Tongue (tissue), 2 donors: ENCODE data around the gene CACNA2D2. TPM values are rescaled to one million over a fixed set of nuclear protein-coding genes. Genes with fewer than 3 reads are reported as not detected.
"Not testable (repeated sequence)": the region's sequence is repeated elsewhere in the genome, so short reads cannot be mapped to it uniquely, and the experiment has no call there.

Source experiments
- DNase-seq: peaks from one replicate; pipeline ENCODE4 v3.0.0-alpha.2; 2015
- total RNA-seq: library from RNA; depleted of rRNA; stranded (reverse); fragments of >200 nt; gene quantifications from one replicate; pipeline ENCODE4 v1.2.3, GENCODE V29; 2014

Gene CACNA2D2
- total RNA-seq, 1 donor from 2014 or later: 4.3 TPM

DNA sequence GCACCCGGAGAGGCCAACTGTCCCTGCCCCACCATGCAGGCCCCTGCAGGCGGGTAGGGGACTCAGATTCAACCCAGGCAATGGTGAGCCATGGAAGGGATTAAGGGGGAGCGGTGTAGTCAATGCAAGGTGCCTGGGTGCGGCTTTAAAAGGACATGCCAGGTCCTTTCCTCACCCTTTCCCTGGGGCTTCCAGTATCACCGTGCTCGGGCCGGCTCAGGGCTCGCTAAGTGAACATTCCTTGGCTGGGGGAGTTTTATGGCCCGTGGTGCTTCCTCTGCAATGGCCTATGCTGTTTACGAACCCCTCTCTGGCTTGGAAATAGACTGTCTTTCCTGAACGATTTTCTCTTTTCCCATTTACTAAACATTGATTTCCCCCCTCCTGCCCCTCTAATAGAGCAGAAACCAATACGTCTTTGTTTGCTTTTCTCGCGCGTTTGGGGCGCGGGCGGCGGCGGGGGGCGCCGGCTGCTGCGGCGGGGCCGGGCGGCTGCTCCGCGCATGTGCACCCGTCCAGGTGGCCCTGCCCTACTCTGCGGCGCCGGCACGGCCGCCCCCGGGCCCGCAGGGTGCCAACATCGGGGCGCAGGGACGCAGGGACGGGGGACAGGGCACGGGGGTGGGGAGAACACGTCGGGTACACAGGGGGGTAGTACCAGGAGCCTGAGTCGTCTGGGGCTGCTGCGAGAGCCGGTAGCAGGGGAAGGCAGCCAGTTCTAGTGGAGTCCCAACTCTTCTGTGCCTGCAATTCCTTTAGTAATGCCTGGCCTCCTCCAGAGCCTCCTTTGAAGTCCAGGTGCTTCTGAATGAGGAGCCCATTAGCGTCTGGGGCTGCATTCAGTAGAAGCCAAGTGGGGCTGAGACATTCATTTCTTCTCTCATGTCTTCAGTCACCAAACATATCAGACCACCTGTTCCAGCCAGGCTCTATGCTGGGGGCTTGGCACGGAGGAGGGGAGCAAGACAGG is 26.9 kb upstream of the CACNA2D2 start:
- no peak for DNase-seq

DNA sequence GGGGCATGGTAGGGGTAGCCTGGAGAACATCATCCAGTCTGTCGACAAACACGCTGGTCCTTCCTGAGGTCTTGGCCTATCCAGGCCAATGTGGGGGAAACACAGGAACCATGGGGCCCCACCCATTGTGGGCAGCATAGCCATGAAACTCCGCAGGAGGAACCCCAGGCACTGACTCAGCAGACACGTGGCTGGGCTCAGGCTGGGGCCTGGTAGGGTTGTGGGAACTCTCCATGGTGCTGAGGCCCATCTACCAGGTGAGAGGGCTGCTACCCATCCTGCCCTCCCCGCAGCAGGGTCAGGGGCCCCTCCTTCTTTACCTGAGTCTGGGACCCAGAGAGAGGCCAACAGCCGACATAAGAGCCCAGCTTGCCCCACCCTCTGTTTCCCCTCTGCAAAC is 22.6 kb upstream of the CACNA2D2 start:
- DNase-seq: peak; percentile 74

- DNase-seq: no peak
Measured at GRCh38 chr3:50525191-50525910, 21.9 kb upstream of the CACNA2D2 start.

DNA sequence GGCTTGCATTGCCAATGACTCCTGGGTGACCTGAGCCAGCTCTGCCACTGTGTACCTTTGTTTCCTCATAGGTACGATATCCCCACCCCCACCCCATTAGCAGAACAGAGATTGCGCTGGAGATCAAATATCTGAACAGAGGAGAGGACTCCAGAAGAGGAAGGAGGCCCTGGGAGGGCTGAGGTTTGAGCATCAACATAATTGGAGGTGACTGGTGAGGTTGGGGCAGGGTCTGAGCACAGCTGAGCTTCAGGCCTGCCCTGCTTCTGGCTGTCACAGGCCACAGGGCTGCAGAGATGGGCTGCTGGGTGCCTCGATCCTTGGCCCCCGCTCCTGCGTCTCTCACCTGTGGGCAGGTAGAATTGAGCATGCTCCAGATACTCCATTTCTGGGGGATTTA is 21.3 kb upstream of the CACNA2D2 start:
- no peak for DNase-seq

GRCh38 chr3:50523279-50523811 is 19.9 kb upstream of the CACNA2D2 start:
- no peak for DNase-seq

DNA sequence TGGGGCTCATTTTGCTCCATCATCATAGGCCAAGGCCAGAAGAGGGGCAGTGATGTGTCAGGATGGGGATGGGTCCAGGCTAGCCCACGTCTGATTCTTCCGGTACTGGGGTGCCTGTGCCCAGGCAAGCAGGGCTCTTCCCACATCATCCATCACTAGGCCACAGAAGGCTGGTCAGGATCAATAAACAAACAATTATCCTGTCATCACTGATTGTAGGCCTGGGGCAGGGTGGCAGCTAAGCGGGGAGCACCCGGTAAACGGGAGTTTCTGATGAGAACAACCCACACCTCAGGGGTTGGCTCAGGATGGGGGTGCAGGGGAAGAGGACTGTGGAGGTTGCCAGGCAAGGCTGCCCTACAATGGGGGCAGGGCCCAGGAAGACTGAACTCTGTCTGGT is 18.1 kb upstream of the CACNA2D2 start:
- DNase-seq: no peak

DNA sequence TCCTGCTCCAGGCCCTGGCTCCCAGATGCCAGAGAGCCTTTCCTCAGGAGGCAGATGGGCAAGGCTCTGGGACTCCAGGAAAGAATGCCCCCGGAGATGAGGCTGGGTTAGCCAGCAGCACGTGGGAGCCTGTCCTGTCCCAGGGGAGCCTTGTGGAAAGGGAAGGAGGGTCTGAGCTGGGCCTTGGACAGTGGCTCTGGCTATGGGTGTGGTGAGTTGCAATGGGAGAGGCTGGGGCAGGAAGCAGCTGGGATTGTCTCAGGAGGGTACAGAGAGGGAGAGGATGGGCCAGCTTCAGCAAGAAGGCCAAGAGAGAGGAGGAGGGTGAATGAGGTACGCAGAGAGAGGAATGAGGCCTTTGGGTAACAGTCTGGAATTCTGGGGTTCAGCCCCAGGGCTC is 17.4 kb upstream of the CACNA2D2 start:
- DNase-seq: no peak

GRCh38 chr3:50519471-50520089 is 16.1 kb upstream of the CACNA2D2 start:
- DNase-seq: peak; percentile 70

GRCh38 chr3:50518436-50518835 is 15.0 kb upstream of the CACNA2D2 start:
- no peak for DNase-seq

- DNase-seq: no peak
Measured at GRCh38 chr3:50517721-50518206, 14.3 kb upstream of the CACNA2D2 start.

- DNase-seq: peak; percentile 60
Measured at GRCh38 chr3:50516440-50516871, 13.0 kb upstream of the CACNA2D2 start.

GRCh38 chr3:50515565-50516439 is 12.4 kb upstream of the CACNA2D2 start:
- peak; percentile 94 for DNase-seq

GRCh38 chr3:50512908-50513307 is 9.5 kb upstream of the CACNA2D2 start:
- not testable (repeated sequence) for DNase-seq

DNA sequence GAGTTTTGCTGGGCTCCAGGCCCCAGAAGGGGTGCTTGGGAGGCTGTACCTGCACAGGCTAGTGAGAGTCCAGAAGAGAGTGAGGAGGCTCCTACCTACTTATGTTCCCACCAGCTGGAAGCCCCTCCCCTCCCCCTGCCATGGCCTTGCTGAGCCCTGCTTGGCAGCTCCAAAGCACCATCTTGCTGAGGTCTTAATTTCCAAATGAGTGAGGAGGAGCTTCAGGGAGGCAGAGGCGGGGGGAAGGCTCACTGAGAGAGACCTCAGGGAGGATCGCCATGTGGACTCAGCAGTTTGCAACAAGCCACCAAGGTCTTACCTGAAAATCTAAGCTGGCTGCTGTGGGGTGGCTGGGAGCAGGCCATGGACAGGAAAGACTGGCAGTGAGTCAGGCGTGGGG is 8.7 kb upstream of the CACNA2D2 start:
- DNase-seq: peak; percentile 44

DNA sequence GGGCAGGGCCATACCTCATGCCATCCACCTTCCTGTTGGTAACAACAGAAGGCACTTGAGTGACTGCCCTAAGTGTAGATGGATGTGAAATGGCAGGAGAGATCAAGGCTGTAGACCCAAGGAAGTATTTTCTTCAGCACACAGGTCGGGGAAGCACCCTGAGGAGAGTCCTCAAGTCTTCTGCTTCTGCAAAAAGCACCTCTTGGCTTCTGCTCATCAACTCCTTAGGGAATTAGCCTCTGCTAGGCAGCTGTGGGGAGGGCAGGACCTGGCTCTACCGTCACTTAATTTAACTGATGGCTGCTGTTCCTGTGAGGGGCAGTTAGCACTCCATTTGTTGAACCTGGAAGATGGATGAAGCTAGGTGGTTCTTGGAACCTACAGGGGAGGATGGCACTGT is 6.9 kb upstream of the CACNA2D2 start:
- DNase-seq: no peak

- DNase-seq: no peak
Measured at GRCh38 chr3:50509715-50510114, 6.3 kb upstream of the CACNA2D2 start.

DNA sequence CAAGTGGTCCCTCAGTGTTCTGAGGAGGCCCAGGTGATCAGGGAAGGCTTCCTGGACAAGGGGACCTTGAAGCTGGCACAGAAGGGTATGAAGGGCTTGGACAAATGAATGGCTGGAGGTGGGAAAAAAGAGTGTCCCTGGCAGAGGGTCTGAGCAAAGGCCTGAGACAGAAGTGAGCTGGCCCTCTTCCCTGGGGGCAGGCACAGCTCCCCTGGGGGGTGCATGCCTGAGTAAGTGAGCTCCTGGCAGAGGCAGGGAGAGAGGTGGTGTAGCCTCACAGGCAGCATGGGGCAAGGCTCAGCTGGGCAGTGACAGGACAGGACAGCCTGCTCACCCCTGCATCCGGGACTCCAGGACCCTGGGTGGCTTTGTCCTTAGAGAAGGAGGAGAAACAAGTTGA is 5.4 kb upstream of the CACNA2D2 start:
- no peak for DNase-seq

GRCh38 chr3:50506169-50506568 is 2.7 kb upstream of the CACNA2D2 start:
- DNase-seq: no peak

- no peak for DNase-seq
Measured at GRCh38 chr3:50504681-50505080, 1.2 kb upstream of the CACNA2D2 start.

GRCh38 chr3:50502584-50503423 is 630 bp downstream of the CACNA2D2 start:
- DNase-seq: no peak

DNA sequence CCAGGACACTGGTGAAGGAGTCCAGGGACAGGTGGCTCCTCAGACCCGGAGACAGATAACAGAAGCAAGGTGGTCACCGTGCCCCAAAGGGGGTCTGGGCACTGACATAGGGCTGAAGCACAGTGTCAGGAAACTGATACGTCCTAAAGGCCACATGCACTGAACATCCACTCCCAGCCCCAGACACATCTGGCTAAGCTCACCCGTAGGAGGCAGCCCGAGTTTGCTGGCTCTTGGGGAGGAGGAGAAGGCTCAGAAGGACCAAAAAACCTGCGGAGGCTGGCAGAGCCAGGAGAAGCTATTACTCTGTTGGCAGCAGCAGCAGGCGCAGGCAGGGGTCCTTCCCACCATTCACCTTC is 1.2 kb downstream of the CACNA2D2 start:
- no peak for DNase-seq
